D721Med (cell line): Measurements from ENCODE around the gene DNAJC18.
A peak's percentile ranks its signal among the peaks of the same experiment; 100 is the strongest.

Source experiments
- DNase-seq: peaks from one replicate; pipeline ENCODE4 v3.0.0; 2011; ENCODE audit warnings: low spot score; ENCODE audit not compliant: insufficient read length
- FAIRE-seq: peaks from 2 replicates; lab custom pipeline; 2011; peaks lifted over from hg19 to GRCh38; lab: Jason Lieb, UNC
- CTCF ChIP-seq: IDR thresholded peaks from 2 replicates; pipeline ENCODE4 v1.5.1; 2012; ENCODE audit warnings: mild to moderate bottlenecking, control low read depth; ENCODE audit not compliant: insufficient read depth; ENCODE audit errors: missing control alignments

The DNAJC18 gene

DNA sequence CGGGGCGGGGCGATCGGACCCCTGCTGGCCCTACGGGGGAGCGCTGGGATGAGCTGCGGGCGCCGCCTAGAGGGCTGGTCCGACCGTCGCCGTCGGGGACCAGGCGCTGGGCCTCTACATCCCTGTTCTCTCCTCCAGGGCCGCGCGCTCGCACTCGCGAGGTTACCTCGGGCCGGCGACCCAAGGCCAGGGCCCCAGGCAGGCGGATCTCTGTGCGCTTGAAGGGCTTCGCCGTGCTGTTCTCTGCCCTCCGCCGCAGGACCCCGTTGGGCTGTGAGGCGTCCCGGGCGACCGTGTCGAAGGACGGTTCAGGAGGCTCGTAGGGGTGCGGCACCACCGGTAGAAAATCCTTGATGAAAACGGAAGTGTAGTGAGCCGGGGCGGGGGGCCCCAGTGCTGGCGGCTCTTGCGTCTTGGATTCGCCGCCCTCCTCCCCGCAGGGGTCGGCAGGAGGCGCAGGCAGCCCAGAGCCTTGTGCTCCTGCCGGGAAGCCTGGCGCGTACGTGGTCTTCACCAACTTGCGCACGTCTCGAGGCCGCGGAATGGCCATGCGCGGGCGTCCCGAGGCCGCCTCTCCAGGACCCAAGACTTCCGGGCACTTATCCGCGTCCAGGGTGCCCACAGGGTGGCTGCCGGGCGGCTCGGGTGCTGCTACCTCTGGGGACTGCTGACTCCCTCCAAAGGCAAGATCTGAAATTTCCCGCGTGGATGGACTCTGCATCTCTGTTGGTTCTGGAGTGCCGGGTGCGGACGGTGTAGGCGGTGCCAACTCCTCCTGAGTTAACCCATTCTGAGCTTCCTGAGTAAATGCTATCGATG, 46.4 kb downstream of the DNAJC18 start:
- peak; percentile 93 for DNase-seq
- TF ChIP-seq CTCF, result peak; percentile 59
- no peak for FAIRE-seq

- FAIRE-seq, result no peak
- no peak for DNase-seq
- no peak for TF ChIP-seq CTCF
Observed at GRCh38 chr5:139392324-139392677, 47.0 kb downstream of the DNAJC18 start.

DNA sequence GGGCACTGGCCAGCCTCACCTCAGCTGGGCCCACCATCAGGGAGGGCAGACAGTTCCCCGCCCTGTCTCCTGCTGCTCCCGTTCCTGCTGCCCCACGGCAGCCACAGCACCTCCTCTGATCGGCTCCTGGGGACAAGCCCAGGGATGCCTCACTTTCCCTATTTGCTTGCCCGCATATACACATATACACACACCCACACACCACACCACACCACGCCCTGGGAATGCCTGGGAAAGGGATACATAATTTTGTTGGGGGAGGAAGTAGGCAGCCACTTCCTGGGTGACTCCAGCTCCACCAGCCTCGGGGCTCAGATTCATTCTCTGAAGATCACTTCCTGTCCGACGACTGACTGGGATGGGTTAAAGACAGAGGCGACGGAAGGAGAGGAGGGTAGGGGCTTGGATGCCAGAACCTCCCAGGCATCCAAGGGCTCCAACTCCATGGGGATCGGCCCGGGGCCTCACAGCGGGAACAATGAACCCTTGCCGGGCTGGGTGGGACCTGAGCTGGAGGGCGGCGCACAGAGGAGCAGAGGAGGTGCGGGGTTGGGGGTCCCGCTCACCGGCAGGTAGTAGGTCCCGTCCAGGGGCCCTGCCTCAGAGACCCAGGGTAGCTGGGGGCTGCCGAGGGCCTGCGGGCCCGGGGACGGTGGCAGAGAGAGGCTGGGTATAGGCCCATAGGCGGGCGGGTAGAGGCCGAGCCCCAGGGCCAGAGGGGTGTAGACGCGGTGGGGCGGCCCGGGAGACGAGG, 47.6 kb downstream of the DNAJC18 start:
- DNase-seq (peak; percentile 16), FAIRE-seq (no peak)
- no peak for TF ChIP-seq CTCF

GRCh38 chr5:139390639-139391569, 48.4 kb downstream of the DNAJC18 start:
- FAIRE-seq (no peak), DNase-seq (peak; percentile 12)
- no peak for TF ChIP-seq CTCF

DNA sequence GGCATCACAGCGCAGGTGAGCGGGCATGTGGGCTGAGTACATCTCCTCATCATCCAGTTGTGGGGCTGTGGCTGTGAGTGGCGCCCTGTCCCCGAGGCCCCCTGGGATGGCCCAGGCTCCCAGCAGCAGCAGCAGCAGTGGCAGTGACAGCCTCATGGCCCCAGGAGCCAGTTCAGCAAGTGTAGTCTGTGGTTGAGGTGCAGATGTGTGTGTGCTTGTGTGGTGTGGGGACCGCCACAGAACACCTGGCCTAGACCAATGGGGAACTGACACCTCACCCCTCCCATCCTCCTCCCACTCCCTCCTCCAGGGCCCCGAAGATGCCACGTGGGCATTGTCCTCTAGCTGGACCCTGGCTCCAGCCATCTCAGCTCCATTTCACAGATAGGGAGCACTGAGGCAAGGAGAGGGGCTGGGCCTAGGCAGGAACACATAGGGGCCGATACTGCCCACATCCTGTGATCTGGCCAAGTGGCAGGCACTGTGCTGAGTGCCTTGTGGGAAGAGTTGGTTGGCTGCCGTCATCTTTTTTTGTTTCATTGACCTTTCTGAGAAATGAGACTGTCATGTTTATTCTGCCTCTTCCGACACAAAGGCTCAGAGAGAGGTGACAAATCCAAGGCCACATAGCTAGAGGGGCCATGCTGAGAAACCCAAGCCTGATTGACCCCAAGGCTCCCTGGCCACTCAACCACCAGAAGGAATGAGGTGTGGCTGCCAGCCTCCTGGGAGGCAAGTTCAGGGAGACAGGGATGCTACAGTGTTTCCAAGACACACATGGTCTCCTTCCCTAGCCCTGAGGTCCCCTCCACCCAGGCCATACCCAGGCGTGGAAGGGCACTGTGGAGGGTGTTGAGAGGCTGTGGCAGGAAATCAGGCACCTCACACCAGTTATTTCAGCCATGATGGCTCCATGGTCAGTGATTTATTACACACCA, 49.4 kb downstream of the DNAJC18 start, which contains the start of gene MZB1:
TSS of gene MZB1 (minus strand) at position 213 of the 938 bp plus-strand sequence. CDS start at position 156, 57 bp downstream.
- TF ChIP-seq CTCF, result no peak
- DNase-seq (peak; percentile 13), FAIRE-seq (no peak)
